ENCODE results near the gene ABTB2.
"Not testable (repeated sequence)": the region's sequence is repeated elsewhere in the genome, so short reads cannot be mapped to it uniquely, and the experiment has no call there.

ABTB2 gene

DNA sequence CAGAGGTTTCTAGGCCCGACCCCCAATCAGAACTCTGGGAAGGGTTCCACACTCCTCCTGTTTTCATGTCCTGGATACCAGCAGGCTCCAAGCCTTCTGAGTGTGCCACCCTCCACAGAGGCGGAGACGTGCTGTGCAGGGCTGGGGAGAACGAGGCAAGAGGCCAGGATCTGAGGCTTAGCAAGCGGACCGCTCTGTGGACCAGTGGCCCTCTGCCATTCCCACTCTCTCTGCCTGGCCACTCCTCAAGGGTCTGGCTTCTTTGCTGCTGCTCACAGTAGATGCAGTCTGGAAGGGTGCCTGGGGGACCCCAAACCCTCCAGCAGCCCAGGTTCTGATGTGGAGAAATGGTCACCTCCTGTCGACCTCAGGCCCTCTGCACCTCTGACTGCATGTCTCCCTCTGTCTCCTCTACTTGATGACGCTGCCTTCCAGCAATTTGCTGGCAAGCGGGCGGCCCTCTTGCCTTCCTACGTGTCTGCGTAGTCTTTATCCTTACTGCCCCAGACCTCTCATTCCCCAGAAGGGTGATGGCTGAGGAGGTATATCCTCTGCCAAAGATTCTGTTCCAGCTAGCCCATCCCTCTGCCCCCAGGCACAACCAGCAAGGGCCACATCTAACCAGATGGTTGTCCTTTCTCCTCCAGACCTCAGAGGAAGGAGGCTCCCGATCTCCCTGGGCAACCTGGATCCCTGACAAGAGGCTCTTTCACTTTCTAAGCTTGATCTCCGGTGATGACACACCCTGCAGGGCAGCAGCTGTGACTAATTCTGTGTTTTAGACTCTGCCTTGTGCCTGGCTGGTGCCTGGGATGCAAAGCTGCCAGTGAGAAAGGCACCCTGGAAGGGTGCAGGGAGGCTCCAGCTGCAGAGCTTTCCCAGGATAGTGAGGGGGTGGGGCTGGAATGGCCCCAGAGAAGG lies 165.1 kb downstream of the ABTB2 start:
- DNase-seq (ENCODE audit: low read depth in 3 of 3, low spot score in 1 of 3): no peak

DNA sequence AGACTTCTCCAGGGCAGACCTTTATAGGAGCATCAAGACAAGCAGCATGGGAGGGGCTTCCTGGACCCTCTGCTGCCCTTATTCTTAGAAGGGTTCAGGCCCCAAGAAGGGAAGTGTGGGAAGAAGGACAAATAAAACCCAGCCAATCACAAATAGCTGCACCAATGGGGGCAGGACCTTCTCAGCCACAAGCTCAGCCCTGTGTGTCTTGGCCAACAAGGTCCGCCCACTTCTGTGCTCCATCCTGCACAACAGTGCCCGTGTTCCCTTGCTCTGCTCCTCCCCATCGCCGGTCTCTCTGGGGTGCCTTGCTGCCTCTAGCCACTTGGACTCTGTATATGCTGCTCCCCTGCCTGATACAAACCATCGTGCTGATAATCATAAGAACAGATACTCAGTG lies 166.2 kb downstream of the ABTB2 start:
- DNase-seq (ENCODE audit: low read depth in 3 of 3, low spot score in 1 of 3): no peak

DNA sequence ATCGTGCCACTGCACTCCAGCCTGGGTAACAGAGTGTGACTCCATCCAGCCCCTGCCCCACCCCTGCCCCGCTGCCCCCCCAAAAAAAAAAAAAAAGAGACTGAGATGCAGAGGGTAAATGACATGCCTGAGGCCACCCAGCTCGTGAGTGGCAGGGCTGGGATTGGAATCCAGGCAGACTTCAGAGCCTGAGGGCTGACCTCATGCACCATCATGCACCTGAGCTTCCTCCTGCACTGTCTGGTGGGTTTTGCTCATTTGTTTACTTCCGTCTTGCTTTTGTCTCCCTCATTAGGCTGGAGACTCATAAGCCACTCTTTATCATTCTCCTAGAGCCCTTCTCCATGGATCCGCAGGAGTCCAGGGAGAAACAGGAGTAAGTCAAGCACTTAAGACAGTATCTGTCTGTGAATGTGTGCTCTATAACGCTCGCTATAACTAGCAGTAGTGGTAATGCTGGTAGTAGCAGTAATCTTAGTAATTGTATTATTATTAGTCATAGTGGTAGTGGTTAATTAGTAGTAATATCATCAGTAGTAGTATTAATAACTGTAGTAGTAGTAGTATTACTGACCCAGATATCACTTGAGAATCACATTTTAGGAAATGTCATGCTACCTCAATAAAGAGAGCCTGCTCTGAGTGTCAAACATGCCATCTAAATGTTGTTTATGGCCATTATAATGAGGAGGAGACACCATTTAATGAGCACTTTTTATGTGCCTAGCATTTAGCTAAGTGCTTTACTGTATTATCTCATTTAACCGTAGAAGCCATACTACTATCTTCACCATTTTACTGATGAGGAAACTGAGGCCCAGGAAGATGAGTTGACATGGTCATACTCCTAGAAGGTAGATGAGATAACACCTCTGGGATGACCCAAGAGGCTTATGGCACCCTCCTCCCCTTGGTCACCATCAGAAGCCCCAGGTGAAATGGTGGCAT lies 167.3 kb downstream of the ABTB2 start:
- DNase-seq (ENCODE audit: low read depth in 3 of 3, low spot score in 1 of 3): no peak

DNA sequence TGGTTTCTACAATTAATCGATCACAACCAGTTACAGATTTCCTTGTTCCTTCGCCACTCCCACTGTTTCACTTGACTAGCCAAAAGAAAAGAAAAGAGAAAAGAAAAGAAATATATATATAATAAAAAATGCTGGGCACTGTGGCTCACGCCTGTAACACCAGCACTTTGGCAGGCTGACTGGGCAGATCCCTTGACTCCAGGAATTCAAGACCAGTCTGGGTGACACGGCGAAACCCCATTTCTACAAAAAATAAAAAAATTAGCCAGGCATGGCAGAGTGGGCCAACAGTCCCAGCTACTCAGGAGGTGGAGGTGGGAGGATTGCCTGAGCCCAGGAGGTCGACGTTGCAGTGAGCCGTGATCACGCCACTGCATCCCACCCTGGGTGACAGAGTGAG lies 168.6 kb downstream of the ABTB2 start:
- no peak for DNase-seq (ENCODE audit: low read depth in 3 of 3, low spot score in 1 of 3)

DNA sequence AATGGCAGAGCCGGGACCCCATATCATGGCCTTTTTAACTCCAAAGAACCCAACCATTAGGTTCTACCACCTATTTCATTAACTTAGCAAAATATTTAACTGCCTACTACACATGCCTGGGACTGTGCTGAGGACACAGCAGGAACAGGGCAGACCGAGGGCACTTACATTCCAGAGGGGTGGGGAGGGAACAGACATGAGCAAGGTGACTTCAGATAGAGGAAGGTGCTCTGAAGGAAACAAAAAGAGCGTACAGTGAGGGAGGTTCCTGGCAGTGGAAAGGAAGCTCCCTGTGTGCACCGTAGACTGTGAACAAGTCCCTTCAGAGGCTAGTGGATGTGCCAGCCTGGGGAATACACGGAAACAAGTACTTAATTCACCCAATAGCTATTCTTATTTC lies 169.6 kb downstream of the ABTB2 start:
- no peak for DNase-seq (ENCODE audit: low read depth in 3 of 3, low spot score in 1 of 3)

DNA sequence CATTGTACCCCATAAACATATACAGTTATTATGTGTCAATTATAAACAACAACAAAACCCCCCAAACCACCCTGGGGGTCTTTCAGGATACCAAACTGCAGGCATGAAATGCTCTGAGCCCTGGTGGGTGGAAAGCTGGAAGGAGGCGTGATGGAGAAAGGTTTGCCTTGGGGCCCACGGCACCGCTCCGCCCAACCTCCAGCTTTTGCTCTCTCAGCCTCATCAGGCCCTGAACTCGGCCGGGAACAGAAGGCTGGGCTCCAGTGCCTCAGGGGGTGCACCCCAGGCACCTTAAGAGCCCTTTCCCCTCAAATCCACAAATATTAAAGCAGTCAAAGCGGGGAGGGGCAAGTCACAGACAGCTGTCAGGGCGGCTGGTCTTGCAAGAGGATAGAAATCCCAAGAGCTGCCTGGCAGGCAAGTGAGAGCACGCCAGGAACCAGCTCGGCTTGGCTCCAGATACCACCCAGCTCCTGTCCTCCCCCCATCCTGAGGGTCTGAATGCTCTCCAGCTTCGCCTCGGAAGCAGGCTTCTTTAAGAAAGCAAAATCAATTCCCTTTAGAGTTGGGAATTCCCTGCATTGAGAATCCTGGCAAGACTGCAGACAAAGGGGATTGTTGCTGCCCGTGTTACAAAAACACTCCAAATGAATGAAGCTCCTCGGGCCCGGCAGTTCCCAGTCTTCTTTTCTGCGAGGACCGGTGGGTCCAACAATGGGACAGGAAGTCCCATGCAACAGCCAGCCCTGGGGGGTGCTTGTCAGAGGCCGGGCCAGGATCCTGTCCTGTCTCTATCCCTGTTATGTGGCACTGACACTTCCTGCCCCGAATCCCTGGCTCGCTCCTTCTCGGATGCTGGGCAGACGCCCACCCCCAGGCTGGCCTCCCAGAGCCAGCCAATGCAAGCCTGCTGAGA lies 171.6 kb downstream of the ABTB2 start:
- no peak for DNase-seq (ENCODE audit: low read depth in 3 of 3, low spot score in 1 of 3)

DNA sequence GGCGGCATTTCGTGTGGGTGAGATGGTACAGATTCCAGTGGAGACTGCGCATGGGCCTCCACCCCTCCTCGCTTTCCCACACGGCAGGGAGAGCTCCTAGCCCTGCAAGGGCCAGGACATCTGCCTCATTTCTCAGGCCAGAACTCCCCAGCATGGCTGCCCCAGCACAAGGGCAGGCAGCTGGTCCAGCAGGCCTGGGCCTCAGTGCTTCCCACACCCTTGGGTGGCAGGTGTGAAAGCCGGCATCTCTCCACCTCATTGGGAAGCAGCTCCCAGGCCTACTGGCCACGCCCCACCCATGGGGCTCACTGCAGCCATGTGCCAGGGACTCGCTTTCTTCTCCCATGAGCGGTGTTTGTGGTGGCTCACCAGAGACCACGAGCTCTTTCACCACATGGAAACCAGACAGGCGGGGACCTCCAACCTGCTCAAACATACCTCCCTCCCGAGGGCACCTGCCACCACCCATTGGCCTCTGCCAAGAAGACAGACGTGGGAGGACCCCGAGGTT lies 173.2 kb downstream of the ABTB2 start:
- no peak for DNase-seq (ENCODE audit: low read depth in 3 of 3, low spot score in 1 of 3)

DNA sequence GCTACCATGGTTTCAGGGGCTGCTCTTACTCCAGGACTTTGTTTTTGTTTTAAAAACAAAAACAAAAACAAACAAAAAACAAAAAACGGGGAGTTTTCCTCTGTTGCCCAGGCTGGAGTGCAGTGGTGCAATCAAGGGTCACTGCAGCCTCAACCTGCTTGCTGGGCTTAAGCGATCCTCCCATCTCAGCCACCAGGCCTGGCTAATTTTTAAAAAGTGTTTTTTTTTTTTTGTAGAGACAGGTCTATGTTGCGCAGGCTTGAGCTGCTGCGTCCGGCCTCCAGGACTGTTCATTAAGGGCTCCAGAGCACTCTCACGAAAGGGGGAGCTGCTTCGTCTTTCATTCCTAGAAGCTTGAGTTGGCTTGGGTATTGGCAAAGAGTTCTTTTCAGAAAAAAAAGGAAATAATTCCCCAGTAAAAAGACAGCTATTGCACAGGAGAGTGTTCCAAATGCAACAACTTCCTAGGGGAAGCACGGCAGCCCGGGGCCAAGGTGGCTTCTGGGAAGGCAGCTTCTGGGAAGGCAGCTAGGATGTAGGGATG lies 173.9 kb downstream of the ABTB2 start:
- no peak for DNase-seq (ENCODE audit: low read depth in 3 of 3, low spot score in 1 of 3)

DNA sequence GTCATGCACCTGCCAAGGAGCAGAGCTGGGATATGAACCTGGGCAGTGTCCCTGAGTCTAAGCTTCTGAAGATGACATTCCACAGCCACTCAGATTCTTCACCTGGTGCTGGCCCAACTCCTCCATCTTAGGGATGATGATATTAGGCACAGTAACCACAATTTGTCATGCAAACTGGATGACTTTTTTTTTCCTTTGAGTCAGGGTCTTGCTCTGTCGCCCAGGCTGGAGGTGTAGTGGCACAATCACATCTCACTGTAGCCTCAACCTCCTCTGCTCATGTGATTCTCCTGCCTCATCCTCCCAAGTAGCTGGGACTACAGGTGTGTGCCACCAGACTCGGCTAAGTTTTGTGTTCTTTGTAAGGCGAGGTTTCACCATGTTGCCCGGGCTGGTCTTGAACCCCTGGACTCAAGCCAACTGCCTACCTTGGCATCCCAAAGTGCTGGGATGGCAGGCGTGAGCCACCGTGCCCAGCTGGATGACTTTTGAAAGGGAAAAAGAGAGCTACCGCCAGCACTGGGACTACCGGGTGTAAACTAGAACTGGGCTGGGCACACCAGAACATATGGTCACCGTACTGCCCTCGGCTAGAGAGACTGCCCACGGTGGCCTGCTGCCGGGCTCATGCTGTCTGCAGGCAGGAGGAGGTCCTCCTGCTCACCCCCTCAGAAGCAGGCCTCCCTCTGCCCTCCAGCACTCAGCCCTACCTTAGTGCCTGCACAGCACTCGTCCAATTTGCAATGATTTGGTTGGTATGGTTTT lies 174.7 kb downstream of the ABTB2 start:
- no peak for DNase-seq (ENCODE audit: low read depth in 3 of 3, low spot score in 1 of 3)

DNA sequence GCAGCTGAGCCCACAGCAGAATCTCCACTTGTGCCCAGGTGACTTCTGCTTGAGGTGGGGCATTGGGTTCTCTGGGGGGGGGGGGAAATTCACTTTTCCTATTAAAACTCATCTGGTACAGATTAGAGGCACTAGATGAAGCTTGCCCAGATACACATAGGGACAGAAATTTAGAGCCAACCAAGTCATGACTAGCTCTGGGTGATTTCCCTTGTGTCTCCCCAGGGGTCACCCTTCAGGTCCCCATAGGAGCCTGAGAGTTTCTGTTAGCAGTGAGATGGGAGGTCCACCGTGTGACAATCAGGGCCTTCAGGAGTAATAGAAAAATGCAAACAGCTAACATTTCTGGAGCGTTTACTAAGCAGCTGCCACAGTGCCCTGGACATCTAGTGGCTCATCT lies 175.4 kb downstream of the ABTB2 start:
- no peak for DNase-seq (ENCODE audit: low read depth in 3 of 3, low spot score in 1 of 3)

DNA sequence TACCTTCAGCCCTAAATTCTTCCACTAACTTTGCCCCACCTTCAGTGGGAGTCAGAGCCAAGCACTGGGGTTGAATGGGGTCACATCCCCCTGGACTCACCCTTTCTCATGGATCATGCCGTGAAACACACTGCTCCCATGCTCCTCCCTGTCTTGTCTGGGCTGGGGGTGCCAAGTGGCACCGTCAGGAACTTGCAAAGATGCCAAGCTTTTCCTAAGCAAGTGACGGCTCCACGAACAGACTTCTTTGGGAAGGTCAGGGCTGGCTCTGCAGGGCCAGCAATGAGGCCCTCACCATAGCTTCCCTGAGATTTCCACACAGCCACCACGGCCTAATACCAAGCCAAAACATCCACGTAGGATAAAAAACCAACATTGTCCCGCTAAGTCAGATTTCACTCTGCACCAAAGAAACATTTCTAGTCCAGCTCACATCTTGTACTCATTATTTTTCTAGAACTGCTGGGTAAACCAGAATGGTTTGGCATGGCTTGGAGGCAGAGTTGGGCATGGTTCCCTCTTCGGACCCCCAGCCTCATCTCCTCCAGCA lies 175.9 kb downstream of the ABTB2 start:
- DNase-seq (ENCODE audit: low read depth in 3 of 3, low spot score in 1 of 3): no peak

DNA sequence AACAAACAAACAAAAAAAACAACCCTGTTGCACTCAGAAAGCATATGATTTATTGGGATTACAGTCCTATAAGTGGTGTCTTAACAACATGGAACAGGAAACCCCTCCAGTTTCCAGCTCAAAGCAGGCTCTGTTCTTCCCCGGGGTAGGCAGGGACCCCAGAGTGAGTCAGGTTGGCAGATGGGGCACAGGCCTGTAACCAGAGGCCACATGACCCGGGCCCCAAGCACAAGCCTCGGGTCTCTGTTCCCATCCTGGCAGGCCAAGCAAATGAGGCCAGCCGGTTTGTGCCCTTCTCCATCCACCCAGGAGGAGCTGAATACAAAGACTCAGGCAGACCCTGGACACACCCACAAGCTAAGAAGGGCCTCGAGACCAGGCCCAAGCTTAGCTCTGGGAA lies 176.6 kb downstream of the ABTB2 start:
- DNase-seq (ENCODE audit: low read depth in 3 of 3, low spot score in 1 of 3): no peak

DNA sequence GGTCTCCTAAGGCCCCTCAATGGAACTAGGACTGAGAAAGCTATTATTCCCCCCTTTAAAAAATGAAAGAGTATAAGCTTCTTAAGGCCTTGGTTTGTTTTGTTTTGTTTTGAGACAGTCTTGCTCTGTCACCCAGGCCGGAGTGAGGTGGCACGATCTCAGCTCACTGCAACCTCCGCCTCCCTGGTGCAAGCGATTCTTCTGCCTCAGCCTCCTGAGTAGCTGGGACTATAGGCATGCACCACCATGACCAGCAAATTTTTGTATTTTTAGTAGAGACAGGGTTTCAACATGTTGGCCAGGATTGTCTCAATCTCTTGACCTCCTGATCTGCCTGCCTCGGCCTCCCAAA lies 177.0 kb downstream of the ABTB2 start:
- DNase-seq (ENCODE audit: low read depth in 3 of 3, low spot score in 1 of 3): not testable (repeated sequence)

DNA sequence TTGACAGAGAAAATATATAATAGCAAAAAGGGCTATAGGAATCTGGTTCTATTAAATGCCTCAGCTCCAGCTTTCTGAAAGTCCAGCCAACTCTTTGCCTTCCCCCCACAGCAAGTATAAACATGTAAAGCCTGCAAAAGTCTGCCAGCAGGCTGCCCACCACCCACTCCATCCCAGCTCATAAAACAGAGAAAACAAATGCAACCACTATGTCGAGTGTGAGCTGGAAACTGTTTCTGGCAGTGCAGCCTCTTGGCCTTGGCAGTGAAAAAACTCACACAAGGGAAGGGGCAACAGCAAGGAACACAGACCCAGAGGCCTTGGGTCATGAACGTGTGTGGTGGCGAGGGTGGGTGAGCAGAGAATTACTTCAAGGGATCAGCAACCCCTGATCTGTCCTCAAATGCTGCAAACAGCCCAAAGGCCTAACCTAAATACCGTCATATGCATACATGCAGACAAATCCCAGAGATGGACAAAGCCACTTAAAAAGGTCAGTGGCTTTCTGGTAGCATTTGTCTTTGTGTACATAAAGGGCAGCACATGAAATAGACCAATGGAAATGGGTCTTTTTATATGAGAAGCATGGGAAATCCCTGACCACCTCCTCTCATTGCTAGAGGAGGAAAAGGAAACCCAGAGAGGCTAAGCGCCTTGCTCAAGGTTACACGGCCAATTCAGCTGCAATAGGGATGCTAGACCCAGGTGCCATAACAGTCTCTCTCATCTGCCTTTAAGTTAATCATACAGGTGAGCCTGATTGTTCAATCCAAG lies 177.6 kb downstream of the ABTB2 start:
- DNase-seq (ENCODE audit: low read depth in 3 of 3, low spot score in 1 of 3): no peak

DNA sequence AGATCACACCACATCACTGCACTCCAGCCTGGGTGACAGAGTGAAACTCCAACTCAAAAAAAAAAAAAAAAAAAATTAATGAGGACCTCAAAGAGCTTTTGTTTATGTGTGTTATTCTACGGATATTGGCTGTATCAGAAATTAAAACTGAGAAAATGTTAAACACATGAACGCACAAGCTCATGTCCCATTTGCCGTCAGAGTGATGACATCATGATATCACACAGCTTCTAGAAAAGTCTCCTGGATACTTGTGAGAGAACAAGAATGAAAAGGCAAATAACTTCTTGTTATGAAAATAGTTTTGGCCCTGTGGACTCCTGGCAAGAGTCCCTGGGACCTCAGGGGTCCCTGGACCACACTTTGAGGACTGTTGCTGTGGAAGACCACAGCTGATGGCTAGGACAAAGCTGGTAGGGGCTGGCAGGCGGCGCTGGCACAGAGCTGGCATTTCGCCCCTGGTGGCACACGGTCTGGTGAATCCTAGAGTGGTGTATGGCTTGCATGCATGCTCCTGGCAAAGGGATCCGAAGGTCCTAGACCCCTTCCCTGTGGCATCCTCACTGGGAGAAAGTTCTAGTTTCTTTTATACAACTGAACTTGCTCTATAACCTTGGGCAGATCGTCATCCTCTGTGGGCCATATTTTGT lies 178.7 kb downstream of the ABTB2 start:
- DNase-seq (ENCODE audit: low read depth in 3 of 3, low spot score in 1 of 3): no peak

DNA sequence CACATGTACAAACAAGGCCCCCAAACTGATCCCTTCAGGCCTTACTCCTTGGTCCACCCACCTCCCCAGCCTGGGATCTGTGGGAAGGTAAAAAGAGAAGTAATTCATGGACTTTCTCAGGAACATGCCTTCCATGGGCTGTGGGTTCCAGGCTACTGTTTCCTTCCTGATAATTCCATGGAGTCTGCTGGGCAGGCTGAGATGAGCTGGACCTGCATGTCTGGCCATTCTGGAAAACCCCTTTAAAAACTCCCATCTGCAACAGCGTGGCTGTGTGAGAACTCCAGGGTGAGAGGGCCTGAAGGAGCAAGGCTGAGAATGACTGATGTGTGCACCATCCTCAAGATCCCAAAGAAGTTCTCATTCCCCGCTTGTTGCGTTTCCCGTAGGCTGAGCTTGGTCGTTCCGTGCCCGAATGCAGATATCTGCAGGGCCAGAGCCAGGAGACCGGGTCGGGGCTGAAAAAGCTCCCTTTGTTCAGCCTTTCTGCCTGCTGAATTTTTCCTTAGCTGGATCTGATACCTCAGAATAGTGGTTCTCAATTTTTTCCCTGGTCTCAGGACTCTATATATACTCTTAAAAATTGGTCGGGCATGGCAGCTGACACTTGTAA lies 179.5 kb downstream of the ABTB2 start:
- DNase-seq (ENCODE audit: low read depth in 3 of 3, low spot score in 1 of 3): no peak

DNA sequence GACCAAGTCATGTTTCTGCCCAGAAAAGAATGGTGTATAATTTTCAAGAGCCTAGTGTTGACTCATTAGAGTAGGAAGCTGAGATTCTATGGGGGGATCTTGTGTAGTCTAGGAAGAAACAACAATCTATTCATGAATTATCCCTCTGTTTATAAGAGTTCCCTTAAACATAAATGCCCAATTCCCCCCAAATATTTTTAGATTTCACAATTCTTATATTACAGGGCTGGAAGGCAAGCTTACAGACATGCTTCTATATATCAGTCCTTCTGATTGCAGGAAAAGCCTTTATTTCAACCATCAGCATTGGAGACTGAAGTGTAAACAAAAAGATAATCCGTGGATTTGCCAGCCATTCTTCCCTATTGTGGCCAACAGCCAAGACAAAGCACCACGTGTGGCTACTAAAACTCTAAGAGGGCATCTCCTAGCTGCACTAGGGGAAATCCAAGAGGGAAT lies 181.0 kb downstream of the ABTB2 start:
- no peak for DNase-seq (ENCODE audit: low read depth in 3 of 3, low spot score in 1 of 3)

Measured in stimulated activated CD4-positive, alpha-beta T cell treated with anti-CD3 and anti-CD28 coated beads, TNF-alpha, amount 100 ng/mL, for 1 hour (primary cell).